Measurements from ENCODE around the gene DCLRE1B.

Gene DCLRE1B

DNA sequence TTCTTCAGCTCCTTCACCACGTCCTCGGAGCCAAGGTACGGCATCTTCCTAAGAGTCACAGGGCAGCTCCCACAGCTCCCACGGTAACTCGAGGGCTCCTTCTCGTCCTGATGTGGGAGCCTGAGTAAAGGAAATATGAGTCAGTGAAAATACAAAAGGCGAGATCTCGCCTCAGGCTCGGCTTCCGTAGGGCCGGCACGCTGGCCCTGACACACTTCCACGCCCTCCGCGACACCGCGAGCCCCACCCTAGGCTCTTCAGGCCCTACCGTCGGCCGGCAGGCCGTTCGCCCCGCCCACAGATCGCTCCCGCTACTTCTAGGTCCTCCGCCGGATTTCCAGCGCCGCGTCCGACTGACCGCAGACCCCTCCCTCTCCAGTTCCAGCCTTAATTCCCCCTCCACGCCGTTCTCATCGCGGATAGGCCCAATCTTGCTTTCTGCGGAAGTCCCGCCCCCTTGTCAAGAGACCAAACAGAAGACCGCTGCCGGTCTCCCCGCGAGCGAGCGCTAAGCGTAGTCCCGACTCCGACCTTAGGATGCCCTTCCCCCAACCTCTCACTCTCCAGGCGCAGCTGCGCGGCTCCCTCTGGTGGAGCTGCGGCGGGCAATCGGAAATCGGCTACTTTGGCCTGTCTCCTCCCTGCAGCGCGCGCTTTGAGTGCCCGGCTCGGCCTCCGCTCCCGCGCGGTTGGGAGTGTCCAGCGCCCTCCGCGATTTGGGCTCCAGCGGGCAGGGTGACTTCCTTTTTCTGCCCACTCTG lies at the start of gene DCLRE1B, which contains the start of gene AP4B1:
DCLRE1B (plus strand) TSS at position 653 of the 761 bp plus-strand sequence. CDS start 261 bp downstream, outside the sequence.
AP4B1 (minus strand) TSS at position 126 of the 761 bp plus-strand sequence; CDS start at position 44, 82 bp downstream.
- in situ Hi-C loops (cut with MboI; ENCODE audit: low sequenced_read_pairs) = loop anchor here (5.0 kb wide), 1 partner anchor 68 kb away; no protein-coding TSS in a partner anchor

DNA sequence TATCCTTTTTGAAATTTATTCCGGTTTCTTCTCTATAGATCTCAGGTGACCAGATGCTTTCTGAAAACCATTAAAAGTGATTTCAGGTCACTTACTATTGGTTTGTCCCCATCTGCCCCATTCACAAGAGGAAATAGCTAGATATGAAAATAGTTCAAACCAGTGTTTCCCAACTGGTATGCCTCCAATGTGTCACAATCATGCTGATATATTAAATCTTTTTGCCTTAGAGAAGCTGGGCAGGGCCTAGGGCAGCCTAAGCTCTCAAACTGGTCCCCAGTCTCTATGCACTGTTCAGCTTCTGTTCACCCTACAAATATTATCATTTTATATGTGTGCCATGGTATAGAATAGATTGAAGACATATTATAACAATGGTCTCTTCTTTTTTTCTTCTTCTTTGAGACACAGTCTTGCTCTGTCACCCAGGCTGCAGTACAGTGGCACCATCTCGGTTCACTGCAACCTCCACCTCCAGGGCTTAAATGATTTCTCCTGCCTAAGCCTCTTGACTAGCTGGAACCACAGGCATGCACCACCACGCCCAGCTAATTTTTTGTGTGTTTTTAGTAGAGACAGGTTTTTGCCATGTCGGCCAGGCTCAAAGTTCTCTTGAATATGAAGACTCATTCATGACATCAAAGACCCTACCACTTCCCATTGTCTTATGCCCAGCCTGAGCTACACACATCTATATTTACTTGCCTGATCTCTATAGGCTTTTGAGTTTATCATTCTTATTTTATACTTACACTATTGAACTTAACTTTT lies 49.3 kb upstream of the DCLRE1B start:
- in situ Hi-C loops (cut with MboI; ENCODE audit: low sequenced_read_pairs) = no loop called here

DNA sequence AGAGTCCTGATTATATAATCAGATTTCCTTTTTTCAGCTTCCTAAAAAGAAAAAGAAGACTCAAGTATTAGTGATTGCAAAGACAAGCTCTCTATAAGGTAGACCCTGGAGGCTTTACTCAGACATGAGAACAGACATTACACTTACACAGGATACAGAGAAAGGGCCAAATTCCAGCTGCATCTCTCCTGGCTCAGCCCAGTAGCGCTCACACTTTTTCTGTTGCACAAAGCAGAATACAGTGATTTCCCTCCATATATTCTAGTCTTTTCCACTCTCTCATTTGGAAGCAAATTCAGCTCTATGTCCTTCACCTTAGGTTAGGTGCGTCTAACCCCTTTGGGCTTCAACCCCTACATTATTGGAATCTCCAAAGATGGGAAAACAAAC lies 48.7 kb upstream of the DCLRE1B start:
- in situ Hi-C loops (cut with MboI; ENCODE audit: low sequenced_read_pairs) = no loop called here

DNA sequence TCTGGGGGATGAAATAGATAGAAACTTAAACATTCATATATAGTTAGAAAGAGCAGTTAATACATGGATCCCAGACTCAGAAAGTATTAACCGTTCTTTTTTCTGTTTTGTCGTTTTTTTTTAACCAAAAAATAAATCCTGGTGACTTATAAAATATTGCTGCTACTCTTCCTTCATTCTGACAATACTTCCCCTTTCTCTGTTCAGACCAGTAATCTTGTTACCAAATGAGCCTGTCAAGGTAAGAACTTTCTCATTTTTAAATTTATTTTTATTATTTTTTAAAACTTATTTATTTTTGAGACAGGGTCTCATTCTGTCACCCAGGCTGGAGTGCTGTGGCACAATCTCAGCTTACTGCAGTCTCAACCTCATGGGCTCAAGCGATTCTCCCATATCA lies 47.4 kb upstream of the DCLRE1B start:
- in situ Hi-C loops (cut with MboI; ENCODE audit: low sequenced_read_pairs) = no loop called here

DNA sequence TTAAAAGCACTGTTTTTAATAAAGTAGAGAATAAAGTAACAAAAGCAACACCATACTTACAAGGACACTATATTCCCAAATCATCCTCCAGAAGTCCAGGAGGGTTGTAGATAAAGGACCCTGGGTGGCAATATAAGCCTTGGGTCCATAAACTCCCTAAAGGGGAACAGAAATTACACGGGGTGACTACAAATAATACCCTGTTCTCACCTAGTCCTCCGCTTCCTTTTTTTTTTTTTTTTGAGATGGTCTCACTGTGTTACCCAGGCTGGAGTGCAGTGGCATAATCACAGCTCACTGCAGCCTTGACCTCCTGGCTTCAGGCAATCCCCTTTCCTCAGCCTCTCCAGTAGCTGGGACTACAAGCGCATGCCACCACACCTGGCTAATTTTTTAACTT lies 46.7 kb upstream of the DCLRE1B start:
- in situ Hi-C loops (cut with MboI; ENCODE audit: low sequenced_read_pairs) = no loop called here

DNA sequence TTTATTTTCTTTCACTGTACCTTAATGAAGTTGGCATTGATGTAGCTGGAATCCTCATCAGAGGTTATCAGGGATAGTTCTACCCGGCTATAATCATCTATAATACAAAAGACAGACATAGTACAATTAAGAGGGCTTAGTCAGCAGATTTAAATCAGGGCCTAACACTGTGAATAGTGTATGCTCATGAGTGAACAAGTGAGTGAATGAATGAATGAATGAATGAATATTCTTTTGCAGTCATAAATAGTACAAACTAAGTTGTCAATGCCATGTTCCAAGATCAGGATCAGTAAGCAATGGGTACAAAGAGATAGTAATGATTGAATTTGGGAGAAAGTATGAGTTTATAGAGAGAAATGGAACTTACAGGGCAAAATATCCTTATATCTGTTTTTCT lies 46.1 kb upstream of the DCLRE1B start:
- in situ Hi-C loops (cut with MboI; ENCODE audit: low sequenced_read_pairs) = no loop called here

DNA sequence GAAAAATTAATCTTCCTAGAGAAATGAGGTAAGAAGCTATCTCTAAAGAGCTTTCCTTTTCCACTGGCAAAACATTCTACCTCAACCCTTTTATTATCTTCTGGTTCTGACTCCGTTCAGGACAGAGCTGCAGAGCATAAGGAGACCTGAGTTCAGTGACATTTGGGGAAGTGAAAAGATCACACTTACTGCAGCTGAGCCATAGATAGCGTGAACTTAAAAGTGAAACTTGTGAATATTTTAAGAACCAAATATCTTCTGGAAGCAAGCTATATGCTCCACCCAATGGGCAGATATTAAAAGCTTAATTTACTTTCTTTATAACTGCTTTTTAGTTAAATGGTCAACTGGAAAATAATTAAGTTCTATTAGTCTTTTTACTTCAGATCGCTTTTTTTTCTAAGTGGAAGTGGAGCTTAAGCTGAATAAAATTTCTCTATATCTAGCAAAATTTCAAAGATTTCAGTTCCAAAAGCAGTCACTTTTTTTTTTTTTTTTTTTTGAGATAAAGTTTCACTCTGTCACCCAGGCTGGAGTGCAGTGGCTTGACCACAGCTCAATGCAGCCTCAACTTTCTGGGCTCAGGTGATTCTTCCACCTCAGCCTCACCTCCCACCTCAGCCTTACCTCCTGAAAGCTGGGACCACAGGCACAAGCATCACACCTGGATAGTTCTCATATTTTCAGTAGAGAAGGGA lies 45.5 kb upstream of the DCLRE1B start:
- in situ Hi-C loops (cut with MboI; ENCODE audit: low sequenced_read_pairs) = no loop called here

DNA sequence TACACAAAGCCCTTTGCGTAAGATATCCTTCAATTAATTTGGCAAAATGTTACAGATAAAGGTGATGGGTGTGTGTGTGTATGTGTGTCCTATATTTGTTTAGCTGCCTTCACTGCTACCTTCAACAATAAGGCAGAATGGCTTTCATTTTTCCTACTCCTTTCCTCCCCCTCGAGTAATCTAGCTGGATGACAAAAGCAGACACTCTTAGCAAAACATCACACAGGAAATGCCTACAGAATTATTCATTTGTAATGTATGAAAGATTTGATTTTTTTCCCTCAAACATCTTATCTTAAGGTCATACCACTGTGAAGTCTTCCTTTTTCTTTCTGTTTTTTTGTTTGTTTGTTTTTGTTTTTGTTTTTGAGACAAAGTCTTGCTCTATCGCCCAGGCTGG lies 44.2 kb upstream of the DCLRE1B start:
- in situ Hi-C loops (cut with MboI; ENCODE audit: low sequenced_read_pairs) = no loop called here

DNA sequence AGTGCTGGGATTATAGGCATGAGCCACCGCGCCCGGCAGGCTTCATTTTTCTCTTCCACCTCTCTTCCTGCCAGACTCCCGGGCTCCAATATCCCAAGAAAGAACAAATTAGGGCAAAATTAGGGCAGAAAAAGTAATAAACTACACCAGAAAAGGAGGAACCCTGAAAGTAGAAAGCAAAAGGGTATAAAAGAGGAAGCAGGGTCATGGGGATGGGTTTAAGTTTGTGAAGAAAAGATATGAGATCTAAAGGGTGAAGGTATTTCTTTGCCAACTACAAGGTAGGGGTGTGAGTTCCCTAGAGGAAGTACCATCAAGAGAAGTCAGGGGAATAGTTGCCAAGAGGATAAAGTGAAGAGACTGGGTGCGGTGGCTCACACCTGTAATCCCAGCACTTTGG lies 43.5 kb upstream of the DCLRE1B start:
- in situ Hi-C loops (cut with MboI; ENCODE audit: low sequenced_read_pairs) = no loop called here

DNA sequence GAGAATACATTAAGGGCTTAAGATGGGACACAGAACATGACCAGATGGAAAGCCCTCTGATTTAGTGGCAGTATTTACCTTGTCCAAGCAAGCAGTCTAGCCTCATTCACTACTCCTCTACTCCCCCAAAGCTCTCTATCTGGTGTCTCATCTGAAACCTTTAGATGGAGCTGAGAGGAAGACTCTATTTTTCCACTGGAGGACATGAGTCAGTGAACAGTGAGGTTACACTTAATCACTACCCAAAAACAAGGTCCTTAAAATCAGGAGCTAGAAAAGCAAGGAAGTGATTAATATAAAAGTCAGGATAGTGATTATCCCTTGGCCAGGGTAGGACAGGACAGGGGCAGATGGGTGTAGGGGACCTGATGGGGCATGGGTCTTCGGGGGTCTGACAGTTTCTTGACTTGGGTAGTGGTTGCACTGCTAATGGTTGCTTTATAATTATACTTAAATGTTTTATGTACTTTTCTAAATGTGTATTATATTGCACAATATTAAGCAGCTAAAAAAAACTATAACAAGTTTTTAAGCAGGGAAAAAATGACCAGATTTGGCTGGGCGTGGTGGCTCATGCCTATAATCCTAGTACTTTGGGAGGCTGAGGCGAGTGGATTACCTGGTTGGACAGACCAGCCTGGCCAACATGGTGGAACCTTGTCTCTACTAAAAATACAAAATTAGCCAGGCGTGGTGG lies 36.6 kb upstream of the DCLRE1B start:
- in situ Hi-C loops (cut with MboI; ENCODE audit: low sequenced_read_pairs) = no loop called here

DNA sequence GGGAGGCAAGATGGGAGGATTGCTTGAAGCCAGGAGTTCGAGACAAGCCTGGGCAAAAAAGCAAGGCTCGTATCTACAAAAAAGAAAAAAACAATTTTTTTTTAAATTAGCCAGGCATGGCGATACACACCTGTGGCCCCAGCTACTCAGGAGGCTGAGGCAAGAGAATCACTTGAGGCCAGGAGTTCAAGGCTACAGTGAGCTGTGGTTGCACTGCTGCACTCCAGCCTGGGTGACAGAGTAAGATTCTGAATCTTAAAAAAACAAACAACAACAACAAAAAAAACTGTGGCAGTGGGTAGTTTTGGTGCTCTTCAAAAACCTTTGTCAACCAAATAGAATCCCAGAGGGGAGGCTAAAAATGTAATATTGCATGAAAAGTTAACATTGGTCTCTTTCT lies 34.3 kb upstream of the DCLRE1B start:
- in situ Hi-C loops (cut with MboI; ENCODE audit: low sequenced_read_pairs) = no loop called here

DNA sequence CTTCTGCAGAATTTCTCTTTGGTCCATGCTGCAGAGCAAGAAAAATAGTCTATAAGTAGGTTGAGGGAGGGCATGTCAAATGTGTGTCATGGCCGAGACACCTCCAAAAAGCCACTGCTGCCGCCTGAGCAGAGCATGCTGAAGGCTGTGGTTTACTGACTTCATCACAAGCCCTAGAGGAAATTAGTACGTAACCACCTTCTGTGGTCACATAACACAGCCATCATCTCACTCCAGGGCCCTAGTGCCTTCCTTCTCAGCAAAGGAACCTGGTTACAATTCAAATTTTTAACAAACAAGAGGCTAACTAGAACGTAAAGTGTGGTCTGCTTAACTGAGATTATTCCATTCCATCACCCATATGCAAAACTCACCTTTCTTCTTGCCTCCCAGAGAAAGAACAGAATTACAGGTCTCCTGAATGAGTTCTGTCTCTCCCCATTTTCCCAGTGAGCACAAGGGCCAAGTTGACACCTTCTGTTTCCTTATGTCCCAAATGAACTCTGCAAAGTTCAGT lies 33.5 kb upstream of the DCLRE1B start, which contains the start of gene PTPN22:
PTPN22 (minus strand) TSS at position 116 of the 517 bp plus-strand sequence.
- in situ Hi-C loops (cut with MboI; ENCODE audit: low sequenced_read_pairs) = no loop called here

DNA sequence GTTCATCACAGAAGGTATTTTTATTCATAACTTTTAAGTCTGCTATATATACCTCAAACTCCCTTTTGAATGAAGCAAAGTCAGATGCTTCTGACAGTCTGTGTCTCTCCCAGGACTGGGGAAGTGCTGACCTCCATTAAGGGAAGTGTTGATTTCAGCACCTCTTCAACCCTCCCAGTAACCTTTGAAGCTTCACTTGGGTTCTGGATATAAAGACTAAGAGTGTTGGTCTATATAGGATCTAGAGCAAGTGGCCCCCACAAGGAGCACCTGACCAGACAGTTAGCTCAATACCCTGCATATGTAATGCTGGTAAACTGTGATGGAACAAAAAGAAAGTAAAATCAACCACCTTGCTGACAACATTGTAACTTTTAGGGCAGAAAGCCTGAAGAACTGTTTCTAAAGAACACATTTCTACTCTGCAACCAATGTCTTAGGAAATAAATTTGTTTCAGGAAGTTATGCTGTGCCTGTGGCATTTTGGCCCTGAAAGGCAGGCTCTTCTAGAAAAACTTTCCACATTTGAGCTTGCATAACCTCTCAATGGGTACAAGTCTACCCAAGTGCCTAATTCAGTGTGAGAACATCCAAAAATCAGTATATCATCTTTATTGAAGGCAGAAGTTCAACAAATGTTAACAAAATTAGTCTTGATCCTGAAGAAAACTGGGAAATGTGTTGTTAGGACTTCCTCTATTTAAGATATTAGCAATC lies 32.7 kb upstream of the DCLRE1B start:
- in situ Hi-C loops (cut with MboI; ENCODE audit: low sequenced_read_pairs) = no loop called here

DNA sequence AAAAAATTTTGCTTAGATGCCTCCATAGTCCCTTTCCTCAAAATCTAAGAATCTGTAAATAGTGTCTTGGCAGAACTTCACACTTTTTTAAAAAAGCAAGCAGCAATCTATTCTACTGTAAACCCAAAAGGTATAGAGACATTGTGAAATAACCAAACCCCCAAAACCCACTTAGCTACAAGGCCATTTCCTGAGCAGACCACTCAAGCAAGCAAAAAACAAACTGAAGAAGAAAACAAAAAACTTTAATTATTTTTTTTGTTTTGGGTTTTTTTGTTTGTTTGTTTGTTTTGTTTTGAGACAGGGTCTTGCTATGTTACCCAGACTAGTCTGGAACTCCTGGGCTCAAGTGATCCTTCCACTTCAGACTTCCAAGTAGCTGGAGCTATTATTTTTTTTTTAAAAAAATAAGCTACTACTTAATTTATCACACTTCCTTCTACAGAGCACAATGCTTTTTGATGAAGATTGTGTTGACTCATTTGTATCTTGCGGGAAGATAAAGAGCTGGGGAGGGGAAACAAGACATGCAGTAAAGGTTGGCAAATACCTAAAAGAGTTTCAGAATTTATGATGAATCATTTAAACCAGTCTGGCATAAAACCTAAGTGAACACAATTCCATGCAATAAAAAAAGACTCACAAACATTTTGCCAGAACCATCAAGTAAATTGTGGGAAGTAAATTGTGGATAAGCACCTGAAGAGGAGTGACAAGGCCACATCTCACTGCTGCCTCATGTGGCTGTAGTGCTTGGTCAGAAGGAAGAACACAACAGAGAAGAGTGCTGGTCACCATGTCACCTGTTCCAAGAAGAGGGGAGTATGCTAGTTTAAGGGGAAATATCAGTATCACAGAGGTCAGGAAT lies 30.9 kb upstream of the DCLRE1B start:
- in situ Hi-C loops (cut with MboI; ENCODE audit: low sequenced_read_pairs) = no loop called here

DNA sequence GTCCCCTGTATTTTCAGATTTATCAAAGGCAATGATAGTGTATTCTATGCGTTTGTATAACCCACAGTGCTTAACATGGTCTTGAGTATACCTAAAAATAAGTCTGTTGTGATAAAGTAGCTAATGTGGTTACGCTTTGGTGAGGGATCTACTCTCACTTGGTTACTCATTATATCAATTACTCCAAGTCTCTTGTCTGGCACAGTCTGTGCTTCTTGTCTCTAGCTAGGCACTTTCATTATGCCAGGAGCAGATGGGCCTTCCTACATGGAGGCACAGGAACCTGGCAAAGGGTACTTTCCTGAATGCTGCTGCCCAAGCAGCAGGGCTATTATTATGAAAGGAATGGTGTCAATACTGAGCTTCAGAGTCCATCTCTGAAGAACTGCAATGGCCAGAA lies 29.4 kb upstream of the DCLRE1B start:
- in situ Hi-C loops (cut with MboI; ENCODE audit: low sequenced_read_pairs) = no loop called here

DNA sequence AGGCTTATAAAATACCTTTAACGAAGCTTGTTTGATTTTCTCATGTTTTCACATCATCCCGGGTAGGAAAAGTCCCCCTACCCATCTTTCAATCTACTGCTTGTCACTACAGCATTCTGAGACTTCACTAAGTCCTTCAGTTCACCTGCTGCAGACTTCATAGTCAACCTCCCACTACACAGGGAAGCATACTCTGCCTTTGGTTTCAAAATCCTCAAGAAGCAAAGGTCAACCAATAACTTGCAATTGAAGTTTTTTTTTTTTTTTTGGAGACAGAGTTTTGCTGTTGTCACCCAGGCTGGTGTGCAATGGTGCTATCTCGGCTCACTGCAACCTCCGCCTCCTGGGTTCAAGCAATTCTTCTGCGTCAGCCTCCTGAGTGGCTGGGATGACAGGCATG lies 28.9 kb upstream of the DCLRE1B start:
- in situ Hi-C loops (cut with MboI; ENCODE audit: low sequenced_read_pairs) = no loop called here

DNA sequence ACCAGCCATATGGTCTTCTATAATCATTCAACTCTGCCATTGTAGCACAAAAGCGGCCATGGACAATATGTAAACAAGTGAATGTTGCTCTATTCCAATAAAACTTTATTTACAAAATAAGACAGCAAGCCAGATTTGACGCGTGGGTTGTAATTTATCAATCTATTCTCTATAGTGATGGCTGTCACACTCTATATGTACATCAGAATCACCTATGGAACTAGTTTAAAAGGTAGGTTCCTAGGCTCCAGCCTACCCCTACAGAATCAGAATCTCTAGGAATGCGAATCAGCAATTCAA lies 25.4 kb upstream of the DCLRE1B start:
- in situ Hi-C loops (cut with MboI; ENCODE audit: low sequenced_read_pairs) = no loop called here

DNA sequence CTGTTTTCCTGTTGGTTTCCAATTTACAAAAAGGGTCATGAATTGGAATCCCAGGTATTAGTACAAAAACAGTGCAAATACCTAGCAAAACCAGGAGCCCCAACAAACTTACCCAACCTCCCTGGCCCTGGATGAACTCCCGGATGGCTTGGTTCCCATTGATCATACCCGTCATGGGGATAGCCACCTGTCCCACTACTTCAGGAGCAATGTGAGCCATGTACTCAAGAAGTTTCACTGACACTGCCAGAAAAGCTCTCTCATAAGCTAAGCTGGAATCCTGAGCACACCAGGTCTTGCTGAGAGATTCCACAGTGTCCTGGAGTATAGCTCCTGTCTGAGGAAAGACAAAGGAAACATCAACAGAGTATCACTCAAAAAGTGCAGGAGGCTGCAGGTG lies 23.5 kb upstream of the DCLRE1B start:
- in situ Hi-C loops (cut with MboI; ENCODE audit: low sequenced_read_pairs) = no loop called here

Measured in HL-60/S4 (cell line).